H1 (cell line): ENCODE measurements around the gene CAMK2A. TPM values are rescaled to one million over a fixed set of nuclear protein-coding genes. Genes with fewer than 3 reads are reported as not detected.

Source experiments
- ASH2L ChIP-seq: fragments of 200-600, 300-600 bp; sonication (generic); IDR thresholded peaks from one replicate; pipeline ENCODE4 v1.7.1; 2017; ENCODE audit warnings: low read length
- HDAC2 ChIP-seq, 2 experiments: fragments of 300-600 bp in 1 of 2; sonication (generic) in 1 of 2; IDR thresholded peaks; 2 replicates each; pipeline ENCODE4 v1.6.1; 2011 to 2012; ENCODE audit warnings: low read depth in 2 of 2, low read length in 2 of 2, mild to moderate bottlenecking in 2 of 2, moderate library complexity in 2 of 2, borderline replicate concordance in 1 of 2, inconsistent platforms in 1 of 2
- JUN ChIP-seq: IDR thresholded peaks from 2 replicates; pipeline ENCODE4 v1.6.1; 2011; ENCODE audit warnings: low read depth, mild to moderate bottlenecking, improper control_type of control experiment, low read length
- MAX ChIP-seq: IDR thresholded peaks from 2 replicates; pipeline ENCODE4 v1.6.1; 2012; ENCODE audit warnings: inconsistent platforms
- polyA plus RNA-seq, 7 experiments: library from polyadenylated mRNA; depleted of rRNA in 3 of 7; stranded (reverse) in 5 of 7; unstranded in 2 of 7; fragments of >200 nt in 5 of 7; fragments of 200-250 nt in 2 of 7; gene quantifications; 1 replicate in 5 of 7; 2 replicates in 1 of 7; 4 replicates in 1 of 7; pipeline versions ENCODE4 v1.2.1 to v1.2.3, GENCODE V29; 2011 to 2013; ENCODE audit warnings: missing spikeins in 2 of 7, mixed read lengths in 2 of 7
- total RNA-seq: library from RNA; stranded (reverse); fragmentation: NEBNext Ultra II Directional; extraction: Animal tissue kit (Norgen Biotek cat#: 25700); gene quantifications from 2 replicates; pipeline ENCODE4 v1.2.1, GENCODE V29; 2021

CAMK2A gene
- total and polyA plus RNA-seq, 2 of the 8 experiments (the other 6 are each of a cell fraction or from before 2014, with no cell fraction given) = 0.20 to 0.28 TPM

GRCh38 chr5:150243590-150243989 lies 46.0 kb downstream of the CAMK2A start (continued):
- no peak for TF ChIP-seq HDAC2 (IDR thresholded peaks at IDR 0.05; ENCODE audit: borderline replicate concordance in 1 of 2, low read depth in 2 of 2, low read length in 2 of 2)
- TF ChIP-seq ASH2L = no peak
- TF ChIP-seq MAX = no peak
- no peak for TF ChIP-seq JUN
